Neural cell (in vitro differentiated cells): ENCODE results near the gene SEC11C.

Experiments
- POLR2AphosphoS5 ChIP-seq: IDR thresholded peaks from 2 replicates; pipeline ENCODE4 v1.6.1; 2012
- TAF1 ChIP-seq: IDR thresholded peaks from 2 replicates; pipeline ENCODE4 v1.6.1; 2012; ENCODE audit warnings: low read depth
- TF ChIP-seq, protein P1 (sequence below): fragments of 450-650 bp; IDR thresholded peaks from 2 replicates; pipeline ENCODE4 v1.5.1; 2014; ENCODE audit warnings: antibody characterized with exemption, mild to moderate bottlenecking, moderate library complexity; ENCODE audit not compliant: poor library complexity, severe bottlenecking

DNA sequence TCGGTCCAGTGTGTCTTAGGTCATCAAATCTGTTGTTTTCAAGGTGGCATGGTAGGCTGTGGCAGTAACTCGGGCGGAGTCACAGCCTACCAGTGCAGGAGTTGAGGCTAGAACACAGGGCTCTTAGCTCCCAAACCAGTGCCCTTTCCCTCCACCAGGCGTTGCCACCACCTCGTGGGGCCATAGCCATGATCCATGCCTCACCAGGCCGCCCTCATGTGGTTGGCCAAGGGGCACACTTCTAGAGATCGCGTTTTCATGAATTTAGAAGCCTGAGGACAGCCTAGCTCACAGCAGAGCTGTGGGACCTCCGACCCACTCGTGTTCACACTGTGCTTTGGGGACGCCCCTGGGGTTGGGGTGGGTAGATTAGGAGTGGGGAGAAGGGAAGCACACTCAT lies 10.6 kb downstream of the SEC11C start:
- no peak for TF ChIP-seq POLR2AphosphoS5
- TF ChIP-seq, protein P1, sequence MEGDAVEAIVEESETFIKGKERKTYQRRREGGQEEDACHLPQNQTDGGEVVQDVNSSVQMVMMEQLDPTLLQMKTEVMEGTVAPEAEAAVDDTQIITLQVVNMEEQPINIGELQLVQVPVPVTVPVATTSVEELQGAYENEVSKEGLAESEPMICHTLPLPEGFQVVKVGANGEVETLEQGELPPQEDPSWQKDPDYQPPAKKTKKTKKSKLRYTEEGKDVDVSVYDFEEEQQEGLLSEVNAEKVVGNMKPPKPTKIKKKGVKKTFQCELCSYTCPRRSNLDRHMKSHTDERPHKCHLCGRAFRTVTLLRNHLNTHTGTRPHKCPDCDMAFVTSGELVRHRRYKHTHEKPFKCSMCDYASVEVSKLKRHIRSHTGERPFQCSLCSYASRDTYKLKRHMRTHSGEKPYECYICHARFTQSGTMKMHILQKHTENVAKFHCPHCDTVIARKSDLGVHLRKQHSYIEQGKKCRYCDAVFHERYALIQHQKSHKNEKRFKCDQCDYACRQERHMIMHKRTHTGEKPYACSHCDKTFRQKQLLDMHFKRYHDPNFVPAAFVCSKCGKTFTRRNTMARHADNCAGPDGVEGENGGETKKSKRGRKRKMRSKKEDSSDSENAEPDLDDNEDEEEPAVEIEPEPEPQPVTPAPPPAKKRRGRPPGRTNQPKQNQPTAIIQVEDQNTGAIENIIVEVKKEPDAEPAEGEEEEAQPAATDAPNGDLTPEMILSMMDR, result no peak
- no peak for TF ChIP-seq TAF1
